ENCODE measurements around the gene HOXC4. TPM values are rescaled to one million over a fixed set of nuclear protein-coding genes. Genes with fewer than 3 reads are reported as not detected.
A peak's percentile ranks its signal among the peaks of the same experiment; 100 is the strongest.

The HOXC4 gene
- total and polyA plus RNA-seq, 2 donors (not counting 3 experiments of a cell fraction or from before 2014, with no cell fraction given) = 0.06 to 0.58 TPM

DNA sequence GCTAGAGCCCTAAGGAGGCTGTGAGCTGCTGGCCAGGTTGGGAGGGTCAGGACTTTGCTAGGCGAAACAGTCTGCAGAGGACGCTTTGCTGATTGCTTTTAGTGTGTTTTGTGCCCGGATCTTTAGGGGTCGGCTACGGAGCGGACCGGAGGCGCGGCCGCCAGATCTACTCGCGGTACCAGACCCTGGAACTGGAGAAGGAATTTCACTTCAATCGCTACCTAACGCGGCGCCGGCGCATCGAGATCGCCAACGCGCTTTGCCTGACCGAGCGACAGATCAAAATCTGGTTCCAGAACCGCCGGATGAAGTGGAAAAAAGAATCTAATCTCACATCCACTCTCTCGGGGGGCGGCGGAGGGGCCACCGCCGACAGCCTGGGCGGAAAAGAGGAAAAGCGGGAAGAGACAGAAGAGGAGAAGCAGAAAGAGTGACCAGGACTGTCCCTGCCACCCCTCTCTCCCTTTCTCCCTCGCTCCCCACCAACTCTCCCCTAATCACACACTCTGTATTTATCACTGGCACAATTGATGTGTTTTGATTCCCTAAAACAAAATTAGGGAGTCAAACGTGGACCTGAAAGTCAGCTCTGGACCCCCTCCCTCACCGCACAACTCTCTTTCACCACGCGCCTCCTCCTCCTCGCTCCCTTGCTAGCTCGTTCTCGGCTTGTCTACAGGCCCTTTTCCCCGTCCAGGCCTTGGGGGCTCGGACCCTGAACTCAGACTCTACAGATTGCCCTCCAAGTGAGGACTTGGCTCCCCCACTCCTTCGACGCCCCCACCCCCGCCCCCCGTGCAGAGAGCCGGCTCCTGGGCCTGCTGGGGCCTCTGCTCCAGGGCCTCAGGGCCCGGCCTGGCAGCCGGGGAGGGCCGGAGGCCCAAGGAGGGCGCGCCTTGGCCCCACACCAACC lies 23.9 kb upstream of the HOXC4 start:
- ChIA-PET CTCF (interaction anchor here (1.1 to 6.1 kb wide), 3 partner anchors 162 to 358 kb away, joined by 3 to 59 read pairs (median 57); no protein-coding TSS in a partner anchor), POLR2A (interaction anchor here (0.7 kb wide), 1 partner anchor 102 kb away, joined by 3 read pairs; no protein-coding TSS in a partner anchor)
- Histone ChIP-seq H3K79me2 (ENCODE audit: control insufficient read depth, insufficient read depth, low read length) (no peaks in the 10 kb centered on the region), H2AFZ (ENCODE audit: low read depth, low read length) (no peak overlapping the region), H3K4me3 (replicated peaks in 1 of 3; ENCODE audit: insufficient read depth in 1 of 3, low read depth in 1 of 3, low read length in 3 of 3) (no peak overlapping the region), H3K9me1 (replicated peaks; ENCODE audit: control insufficient read depth, extremely low read depth, insufficient read depth, low read length) (no peaks in the 10 kb centered on the region), H3K9me3 (replicated peaks; ENCODE audit: control insufficient read depth, insufficient read depth, low read length) (no peaks in the 10 kb centered on the region), H3K36me3 (ENCODE audit: control insufficient read depth in 2 of 2, extremely low read depth in 1 of 2, insufficient read depth in 2 of 2, low read length in 2 of 2) (no peaks in the 10 kb centered on the region), H4K20me1 (replicated peaks; ENCODE audit: control insufficient read depth, extremely low read depth, insufficient read depth, low read length) (no peaks in the 10 kb centered on the region), H3K4me1 (ENCODE audit: control insufficient read depth, extremely low read depth, insufficient read depth, low read length) (no peaks in the 10 kb centered on the region), H3K27ac (ENCODE audit: insufficient read depth, low read depth, low read length) (no peak overlapping the region), H3K27me3 (ENCODE audit: control insufficient read depth in 2 of 2, insufficient read depth in 2 of 2, low read length in 2 of 2) (peaks cover 82 to 91% of the 10 kb centered on the region in 2 experiments), H3K4me2 (ENCODE audit: insufficient read depth, low read length) (no peak overlapping the region), H3K9ac (replicated peaks; ENCODE audit: extremely low read depth, insufficient read depth, low read length) (no peak overlapping the region)
- TF ChIP-seq MYC (IDR thresholded peaks at IDR 0.05; ENCODE audit: low read depth, low read length) (no peak), EZH2 (IDR thresholded peaks at IDR 0.05; ENCODE audit: borderline replicate concordance, low read depth, low read length, severe bottlenecking) (peak; percentile 61), POLR2A (IDR thresholded peaks at IDR 0.05; ENCODE audit: low read depth, low read length) (no peak), GATA2 (IDR thresholded peaks at IDR 0.05; ENCODE audit: insufficient read depth, insufficient read length, low read depth, low read length) (no peak), JUN (IDR thresholded peaks at IDR 0.05; ENCODE audit: borderline replicate concordance, insufficient read depth, insufficient read length, low read depth) (no peak), POLR2AphosphoS5 (IDR thresholded peaks at IDR 0.05; ENCODE audit: insufficient read depth, low read depth, low read length) (no peak), FOS (IDR thresholded peaks at IDR 0.05; ENCODE audit: borderline replicate concordance, insufficient read depth, low read length) (no peak)
- TF ChIP-seq, protein P1, sequence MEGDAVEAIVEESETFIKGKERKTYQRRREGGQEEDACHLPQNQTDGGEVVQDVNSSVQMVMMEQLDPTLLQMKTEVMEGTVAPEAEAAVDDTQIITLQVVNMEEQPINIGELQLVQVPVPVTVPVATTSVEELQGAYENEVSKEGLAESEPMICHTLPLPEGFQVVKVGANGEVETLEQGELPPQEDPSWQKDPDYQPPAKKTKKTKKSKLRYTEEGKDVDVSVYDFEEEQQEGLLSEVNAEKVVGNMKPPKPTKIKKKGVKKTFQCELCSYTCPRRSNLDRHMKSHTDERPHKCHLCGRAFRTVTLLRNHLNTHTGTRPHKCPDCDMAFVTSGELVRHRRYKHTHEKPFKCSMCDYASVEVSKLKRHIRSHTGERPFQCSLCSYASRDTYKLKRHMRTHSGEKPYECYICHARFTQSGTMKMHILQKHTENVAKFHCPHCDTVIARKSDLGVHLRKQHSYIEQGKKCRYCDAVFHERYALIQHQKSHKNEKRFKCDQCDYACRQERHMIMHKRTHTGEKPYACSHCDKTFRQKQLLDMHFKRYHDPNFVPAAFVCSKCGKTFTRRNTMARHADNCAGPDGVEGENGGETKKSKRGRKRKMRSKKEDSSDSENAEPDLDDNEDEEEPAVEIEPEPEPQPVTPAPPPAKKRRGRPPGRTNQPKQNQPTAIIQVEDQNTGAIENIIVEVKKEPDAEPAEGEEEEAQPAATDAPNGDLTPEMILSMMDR (IDR thresholded peaks at IDR 0.05; ENCODE audit: extremely low read depth in 1 of 2, insufficient read depth in 1 of 2, low read depth in 1 of 2, low read length in 2 of 2) = no peak
- no TSS peak for BruUV-seq (replicated peaks)
- dilution Hi-C loops (cut with MboI; ENCODE audit: extremely low pct_ligation_motif_present, low sequenced_read_pairs) = no loop called here
- intact Hi-C loops (cut with micrococcal nuclease) = no loop called here
- FAIRE-seq (no peak), DNase-seq (ENCODE audit: low read depth, low spot score) (no peak)
